GM21723 (cell line): ENCODE data around the gene NUDCD3.
"Not testable (repeated sequence)": the region's sequence is repeated elsewhere in the genome, so short reads cannot be mapped to it uniquely, and the experiment has no call there.

Experiments used
- ATAC-seq: cut with Tn5 transposase; IDR thresholded peaks from one replicate; pipeline ENCODE4 v1.9.1; 2021; ENCODE audit warnings: mild to moderate bottlenecking, moderate library complexity; ENCODE audit not compliant: unreplicated experiment

The NUDCD3 gene

GRCh38 chr7:44518761-44519160 lies 28.3 kb upstream of the NUDCD3 start:
- ATAC-seq: no peak

GRCh38 chr7:44517175-44517574 lies 26.7 kb upstream of the NUDCD3 start:
- no peak for ATAC-seq

GRCh38 chr7:44515590-44516268 lies 25.3 kb upstream of the NUDCD3 start:
- no peak for ATAC-seq

DNA sequence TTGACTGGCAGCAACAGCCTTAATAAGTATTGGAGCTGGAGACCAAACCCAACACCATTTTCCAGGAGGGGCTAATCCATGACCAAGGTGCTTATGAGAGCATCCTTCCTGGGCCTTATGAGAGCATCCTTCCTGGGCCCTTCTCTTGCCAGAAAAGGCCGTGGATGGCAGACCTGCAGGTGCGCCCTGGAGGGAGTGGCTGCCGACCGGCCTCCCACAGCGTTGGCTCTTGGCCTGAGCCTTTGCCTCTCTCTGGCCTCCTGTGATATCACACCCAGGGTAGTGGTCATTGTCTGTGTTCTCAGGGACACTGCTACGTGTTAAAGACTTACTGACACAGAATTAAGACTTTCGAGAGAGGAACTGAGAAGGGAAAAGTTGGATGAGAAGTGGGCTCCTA lies 22.3 kb upstream of the NUDCD3 start:
- ATAC-seq: no peak

GRCh38 chr7:44511863-44512468 lies 21.5 kb upstream of the NUDCD3 start:
- no peak for ATAC-seq

GRCh38 chr7:44511236-44511635 lies 20.8 kb upstream of the NUDCD3 start:
- ATAC-seq: no peak

GRCh38 chr7:44508328-44509030 lies 18.0 kb upstream of the NUDCD3 start:
- no peak for ATAC-seq

- ATAC-seq: not testable (repeated sequence)
Observed at GRCh38 chr7:44506592-44507288, 16.3 kb upstream of the NUDCD3 start.

DNA sequence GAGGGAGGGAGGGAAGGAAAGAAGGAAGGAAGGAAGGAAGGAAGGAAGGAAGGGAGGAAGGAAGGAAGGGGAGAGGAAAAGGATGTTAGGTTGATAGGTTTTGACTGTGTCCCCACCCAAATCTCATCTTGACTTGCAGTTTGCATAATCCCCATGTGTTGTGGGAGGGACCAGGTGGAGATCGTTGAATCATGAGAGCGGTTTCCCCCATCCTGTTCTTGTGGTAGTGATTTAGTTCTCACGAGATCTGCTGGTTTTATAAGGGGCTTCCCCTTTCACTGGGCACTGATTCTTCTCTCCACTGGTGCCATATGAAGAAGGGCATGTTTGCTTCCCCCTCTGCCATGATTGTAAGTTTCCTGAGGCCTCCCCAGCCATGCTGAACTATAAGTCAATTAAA lies 15.1 kb upstream of the NUDCD3 start:
- no peak for ATAC-seq

GRCh38 chr7:44498230-44498954 lies 7.9 kb upstream of the NUDCD3 start:
- ATAC-seq: no peak

DNA sequence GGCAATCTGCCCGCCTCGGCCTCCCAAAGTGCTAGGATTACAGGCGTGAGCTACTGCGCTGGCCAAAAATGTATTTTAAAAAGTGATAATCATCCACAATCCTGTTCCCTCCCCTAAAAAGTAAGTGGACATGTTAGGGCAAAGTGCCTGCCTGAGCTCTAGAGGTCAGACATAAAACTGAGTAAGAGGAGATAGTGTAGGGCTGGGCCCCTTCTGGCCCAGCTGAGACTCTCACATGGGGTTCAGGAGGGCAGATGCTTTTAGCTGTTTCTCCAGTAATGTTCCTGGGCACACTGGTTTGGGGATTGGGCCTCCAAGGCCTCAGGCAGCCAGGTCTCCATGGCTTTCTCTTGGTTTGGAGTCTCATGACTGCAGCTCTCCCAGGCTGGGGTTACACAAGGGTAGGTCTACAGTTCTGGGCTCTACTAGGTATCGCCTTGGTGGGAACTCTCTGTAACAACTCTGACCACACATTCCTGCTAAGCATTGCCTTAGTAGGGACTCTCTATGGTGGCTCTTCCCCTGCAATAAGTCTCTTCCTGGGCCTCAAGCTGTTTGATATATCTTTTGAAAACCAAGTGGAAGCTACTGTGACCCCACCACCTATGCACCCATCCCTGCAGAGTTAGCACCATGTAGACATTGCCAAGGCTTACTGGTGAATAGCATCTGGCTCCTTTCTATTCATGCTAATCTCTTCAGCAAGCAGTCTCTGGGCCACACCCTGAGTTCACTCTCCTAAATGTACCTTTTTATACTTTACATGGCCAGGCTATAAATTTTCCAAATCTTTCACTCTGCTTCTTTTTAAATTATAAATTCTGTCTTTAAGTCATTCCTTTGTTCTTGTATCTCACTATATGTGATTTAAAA lies 6.9 kb upstream of the NUDCD3 start:
- ATAC-seq: no peak

GRCh38 chr7:44496385-44496784 lies 5.9 kb upstream of the NUDCD3 start:
- no peak for ATAC-seq

- ATAC-seq: no peak
Observed at GRCh38 chr7:44494960-44495359, 4.5 kb upstream of the NUDCD3 start.

DNA sequence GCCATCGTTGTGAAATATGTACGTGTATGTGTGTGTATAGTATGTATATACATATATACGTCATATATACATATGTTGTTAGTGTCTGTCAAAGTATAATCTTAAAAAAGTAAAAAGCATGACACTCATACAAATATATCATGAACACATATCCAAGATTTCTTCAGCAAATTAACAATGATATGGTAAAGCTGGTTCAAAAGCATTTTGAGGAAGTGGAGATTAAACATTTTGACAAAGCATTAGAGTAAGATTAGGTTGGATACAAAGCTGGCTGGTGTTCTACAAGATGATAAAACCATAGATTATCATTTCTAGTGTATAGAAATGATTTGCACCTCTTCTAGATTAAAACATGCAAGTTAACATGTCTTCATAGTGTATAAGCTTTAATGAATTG lies 771 bp upstream of the NUDCD3 start:
- ATAC-seq: no peak

GRCh38 chr7:44489955-44490350 lies 505 bp downstream of the NUDCD3 start:
- ATAC-seq: peak; percentile 36

DNA sequence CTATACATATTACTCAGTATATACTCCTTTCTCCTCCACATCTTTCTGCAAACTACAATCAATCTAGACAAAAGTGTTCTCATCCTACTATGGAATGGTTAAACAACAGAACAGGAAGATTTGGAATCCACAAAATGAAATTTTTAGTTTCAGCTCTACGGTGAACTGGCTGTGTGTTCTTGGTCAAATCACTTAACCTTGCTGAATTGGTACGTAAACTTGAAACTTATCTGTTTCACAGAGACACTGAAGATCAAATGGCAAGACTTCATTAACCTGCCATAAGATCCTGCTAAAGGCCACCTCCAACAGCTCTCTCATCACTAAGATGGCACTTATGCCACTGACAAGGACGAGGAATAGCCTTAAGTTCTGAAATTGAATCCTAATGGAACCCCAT lies 1.5 kb downstream of the NUDCD3 start:
- ATAC-seq: no peak

DNA sequence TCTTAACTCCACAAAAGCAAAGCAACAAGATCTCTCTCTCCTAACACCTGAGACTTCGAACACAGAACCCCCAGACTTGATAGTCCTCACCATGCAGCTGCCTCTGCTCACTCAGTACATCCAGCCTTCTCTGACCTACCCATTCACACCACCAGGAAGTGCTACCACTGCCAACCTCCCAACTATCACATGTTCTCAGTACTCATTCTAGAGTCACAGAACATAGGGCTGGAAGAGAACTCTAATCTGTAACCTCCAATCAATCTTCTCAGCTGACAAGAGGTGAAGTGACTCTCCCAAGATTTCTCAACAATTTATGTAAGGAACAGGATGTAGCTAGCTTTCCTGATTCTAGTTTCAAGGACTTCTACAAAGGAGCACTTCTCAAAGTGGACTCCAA lies 3.8 kb downstream of the NUDCD3 start:
- ATAC-seq: no peak

- ATAC-seq: no peak
Observed at GRCh38 chr7:44486001-44486400, 4.5 kb downstream of the NUDCD3 start.

- ATAC-seq: no peak
Observed at GRCh38 chr7:44484482-44485313, 5.8 kb downstream of the NUDCD3 start.
